Omental fat pad (tissue), 4 donors: ENCODE data around the gene RBMX2. TPM values are rescaled to one million over a fixed set of nuclear protein-coding genes. Genes with fewer than 3 reads are reported as not detected.
A peak's percentile ranks its signal among the peaks of the same experiment; 100 is the strongest.
"Not testable (repeated sequence)": the region's sequence is repeated elsewhere in the genome, so short reads cannot be mapped to it uniquely, and the experiment has no call there.

Experiments
- ATAC-seq: fragments of 150-250 bp; one replicate; pipeline ENCODE4 v1.9.1; 2016; ENCODE audit warnings: mild to moderate bottlenecking, moderate library complexity; ENCODE audit not compliant: low FRiP score
- DNase-seq: peaks from one replicate; pipeline ENCODE4 v3.0.0-alpha.2; 2019; ENCODE audit warnings: low spot score
- CTCF ChIP-seq, 3 donors: fragments of 450-650 bp; IDR thresholded peaks; one replicate each; pipeline ENCODE4 v1.5.1; 2016 to 2017; ENCODE audit warnings: antibody characterized with exemption in 3 of 3, mild to moderate bottlenecking in 3 of 3, moderate library complexity in 2 of 3
- total RNA-seq, 4 donors: library from RNA; depleted of rRNA; stranded (reverse); fragments of >200 nt; gene quantifications; one replicate each; pipeline ENCODE4 v1.1.0, GENCODE V29; 2016

The RBMX2 gene
- total RNA-seq: 10 to 100 TPM; 10.6 to 18.9 (median 12.1) TPM

GRCh38 chrX:130401415-130402207 is at the start of gene RBMX2:
Gene RBMX2, plus strand, starts transcription at chrX:130401987. Its CDS starts 46 bp downstream, at chrX:130402033.
- peak; percentile 91 for ATAC-seq
- TF ChIP-seq CTCF (IDR thresholded peaks at IDR 0.05): no peak

GRCh38 chrX:130352050-130352449 is 49.7 kb upstream of the RBMX2 start:
- not testable (repeated sequence) for DNase-seq, ATAC-seq

More at GRCh38 chrX:130401415-130402207, at the start of gene RBMX2:
- no peak for DNase-seq

GRCh38 chrX:130376077-130376476 is 25.7 kb upstream of the RBMX2 start:
- DNase-seq (no peak), ATAC-seq (no peak)
- TF ChIP-seq CTCF (IDR thresholded peaks at IDR 0.05): no peak

GRCh38 chrX:130378024-130378669 is 23.6 kb upstream of the RBMX2 start:
- no peak for ATAC-seq
- TF ChIP-seq CTCF (IDR thresholded peaks at IDR 0.05): no peak
- DNase-seq: no peak

- no peak for DNase-seq
- no peak for TF ChIP-seq CTCF (IDR thresholded peaks at IDR 0.05)
- ATAC-seq: no peak
Observed at GRCh38 chrX:130385520-130385919, 16.3 kb upstream of the RBMX2 start, which contains the start of gene GPR119. Gene GPR119, minus strand, starts transcription at chrX:130385674. Its CDS starts 227 bp downstream, at chrX:130385447.

GRCh38 chrX:130386408-130386808 is 15.4 kb upstream of the RBMX2 start:
- ATAC-seq (no peak), DNase-seq (no peak)
- no peak for TF ChIP-seq CTCF (IDR thresholded peaks at IDR 0.05)

- ATAC-seq: no peak
- TF ChIP-seq CTCF (IDR thresholded peaks at IDR 0.05): no peak
Observed at GRCh38 chrX:130393451-130394074, 8.2 kb upstream of the RBMX2 start.

More at GRCh38 chrX:130393451-130394074, 8.2 kb upstream of the RBMX2 start:
- no peak for DNase-seq
